Osteocyte (in vitro differentiated cells): Measurements from ENCODE around the gene TLR6. TPM values are rescaled to one million over a fixed set of nuclear protein-coding genes. Genes with fewer than 3 reads are reported as not detected.
"Not testable (repeated sequence)": the region's sequence is repeated elsewhere in the genome, so short reads cannot be mapped to it uniquely, and the experiment has no call there.

Experiments
- DNase-seq: peaks from one replicate; pipeline ENCODE4 v3.0.0; 2021; ENCODE audit warnings: mixed read lengths; ENCODE audit not compliant: unreplicated experiment; ENCODE audit errors: extremely low spot score
- H3K27ac Mint-ChIP-seq: one replicate; pipeline ENCODE4 v1.8.0; 2021; ENCODE audit warnings: mild to moderate bottlenecking, mixed read lengths; ENCODE audit not compliant: unreplicated experiment
- H3K27me3 Mint-ChIP-seq: one replicate; pipeline ENCODE4 v1.8.0; 2021; ENCODE audit warnings: mixed read lengths; ENCODE audit not compliant: unreplicated experiment
- H3K36me3 Mint-ChIP-seq: one replicate; pipeline ENCODE4 v1.8.0; 2021; ENCODE audit warnings: mixed read lengths; ENCODE audit not compliant: unreplicated experiment
- H3K4me1 Mint-ChIP-seq: one replicate; pipeline ENCODE4 v1.8.0; 2021; ENCODE audit warnings: mixed read lengths; ENCODE audit not compliant: unreplicated experiment
- H3K4me3 Mint-ChIP-seq: one replicate; pipeline ENCODE4 v1.8.0; 2021; ENCODE audit warnings: mild to moderate bottlenecking, moderate library complexity, mixed read lengths; ENCODE audit not compliant: unreplicated experiment
- H3K9me3 Mint-ChIP-seq: one replicate; pipeline ENCODE4 v1.8.0; 2021; ENCODE audit warnings: mixed read lengths; ENCODE audit not compliant: unreplicated experiment
- CTCF ChIP-seq: fragments of 200-600 bp; sonication (generic); IDR thresholded peaks from 2 replicates; pipeline ENCODE4 v1.5.0; 2021; ENCODE audit warnings: antibody characterized with exemption, mild to moderate bottlenecking, moderate library complexity
- total RNA-seq: library from RNA; stranded (reverse); gene quantifications from 2 replicates; pipeline ENCODE4 v1.2.1, GENCODE V29; 2021

Gene TLR6
- total RNA-seq, 1 donor from 2014 or later = 2.5 TPM

DNA sequence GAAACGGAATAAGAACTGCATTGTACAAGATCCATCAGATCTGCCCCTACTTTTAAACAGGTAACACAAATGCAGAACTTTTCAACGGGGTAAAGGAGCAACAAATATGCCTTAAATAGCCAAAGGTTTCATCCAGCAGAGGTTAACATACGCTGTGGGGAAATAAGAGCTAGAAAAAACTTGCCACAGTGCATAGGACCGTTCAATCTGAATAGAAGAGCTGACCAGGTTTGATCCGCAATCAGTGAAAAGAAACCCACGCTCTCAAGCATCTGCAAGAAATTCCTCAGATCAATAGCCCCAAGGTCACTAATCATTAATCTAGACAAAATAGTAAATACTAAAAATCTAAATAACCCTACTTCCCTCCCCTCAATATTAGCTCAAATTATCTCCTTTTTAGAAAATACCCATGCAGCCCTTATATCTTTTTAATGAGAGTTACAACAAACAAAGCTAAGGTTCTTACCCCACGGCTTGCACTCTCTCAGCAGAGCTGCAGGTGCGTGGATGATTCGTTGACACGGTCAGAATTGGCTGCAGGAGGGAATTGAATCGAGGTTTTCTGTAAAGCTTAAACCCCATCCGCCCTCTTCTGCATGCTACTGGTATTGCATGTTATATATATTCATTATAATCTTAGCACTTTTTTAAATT is 74.0 kb downstream of the TLR6 start, which contains the start of gene TLR10:
Gene TLR10 (minus strand): TSS at position 539 of the 657 bp plus-strand sequence. CDS start 7,400 bp downstream, outside the sequence.
- Mint-ChIP-seq H3K27me3 (peaks cover 2% of the 10 kb centered on the region), H3K9me3 (no peaks in the 10 kb centered on the region), H3K27ac (no peak within 1 kb of the TSS)

DNA sequence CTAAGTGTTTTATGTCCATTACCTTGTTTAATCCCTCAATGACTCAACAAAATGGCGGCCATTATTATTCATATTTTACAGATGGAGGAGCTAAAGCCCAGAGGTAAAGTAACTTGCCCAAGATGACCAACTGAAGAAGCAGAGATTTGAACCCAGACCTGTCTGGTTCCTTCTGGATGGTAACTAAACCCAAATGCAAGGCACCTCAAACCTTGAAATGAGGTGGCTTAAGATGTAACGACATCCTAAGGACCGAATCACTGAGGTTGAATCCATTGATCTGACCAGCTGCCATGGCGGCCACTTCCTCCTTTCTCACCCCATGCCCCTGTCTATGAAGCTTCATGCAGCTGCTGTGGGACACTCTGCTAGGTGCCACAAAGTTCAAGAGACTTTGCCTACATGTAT is 74.8 kb downstream of the TLR6 start:
- no peak for DNase-seq
- Mint-ChIP-seq H3K4me1 (peaks cover 2% of the 10 kb centered on the region), H3K4me3 (no peak overlapping the region), H3K36me3 (no peaks in the 10 kb centered on the region), H3K9me3 (peaks cover 5% of the 10 kb centered on the region), H3K27ac (no peak overlapping the region), H3K27me3 (peaks cover 2% of the 10 kb centered on the region)
- TF ChIP-seq CTCF = no peak

More for the DNA sequence above, 74.0 kb downstream of the TLR6 start, which contains the start of gene TLR10:
- H3K4me3 Mint-ChIP-seq = no peak within 1 kb of the TSS
- no peaks in the 10 kb centered on the region for H3K36me3 Mint-ChIP-seq
- peak; percentile 76 for TF ChIP-seq CTCF
- peaks cover 2% of the 10 kb centered on the region for H3K4me1 Mint-ChIP-seq
- DNase-seq = no peak

- Mint-ChIP-seq H3K4me3 (no peak overlapping the region), H3K9me3 (peaks cover 7% of the 10 kb centered on the region), H3K27ac (no peak overlapping the region), H3K4me1 (peaks cover 2% of the 10 kb centered on the region), H3K36me3 (no peaks in the 10 kb centered on the region), H3K27me3 (peaks cover 2% of the 10 kb centered on the region)
- no peak for TF ChIP-seq CTCF
- no peak for DNase-seq
These were observed 75.7 kb downstream of the TLR6 start for GRCh38 chr4:38780833-38781484.

DNA sequence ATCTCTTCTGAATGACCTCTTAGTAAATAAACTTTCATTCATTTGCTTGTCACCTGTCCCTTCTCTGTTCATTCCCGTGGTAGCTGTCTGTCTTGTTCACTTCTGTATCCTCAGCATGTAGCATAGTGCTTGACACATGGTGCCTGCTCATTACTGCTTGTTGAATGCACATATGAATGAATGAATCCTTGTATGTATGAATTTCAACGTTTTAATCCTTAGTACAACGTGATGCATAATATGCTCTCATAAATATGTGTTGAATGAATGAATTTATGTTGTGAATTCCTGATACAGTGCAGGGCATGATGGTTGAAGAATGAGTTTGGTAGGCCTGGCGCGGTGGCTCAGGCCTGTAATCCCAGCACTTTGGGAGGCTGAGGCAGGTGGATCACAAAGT is 76.8 kb downstream of the TLR6 start:
- peaks cover 2% of the 10 kb centered on the region for H3K4me1 Mint-ChIP-seq
- TF ChIP-seq CTCF = no peak
- no peak for DNase-seq
- peaks cover 2% of the 10 kb centered on the region for H3K27me3 Mint-ChIP-seq
- H3K9me3 Mint-ChIP-seq = peaks cover 7% of the 10 kb centered on the region
- H3K4me3 Mint-ChIP-seq = no peak overlapping the region
- no peaks in the 10 kb centered on the region for H3K36me3 Mint-ChIP-seq
- no peak overlapping the region for H3K27ac Mint-ChIP-seq

GRCh38 chr4:38777925-38778324 is 78.7 kb downstream of the TLR6 start:
- not testable (repeated sequence) for H3K4me1 Mint-ChIP-seq, H3K9me3 Mint-ChIP-seq, H3K4me3 Mint-ChIP-seq, H3K27ac Mint-ChIP-seq, H3K27me3 Mint-ChIP-seq, DNase-seq, H3K36me3 Mint-ChIP-seq
